Heart left ventricle (tissue), 16 donors: Measurements from ENCODE around the gene STK17A. TPM values are rescaled to one million over a fixed set of nuclear protein-coding genes. Genes with fewer than 3 reads are reported as not detected.
A peak's percentile ranks its signal among the peaks of the same experiment; 100 is the strongest.

Experiments
- ATAC-seq, 4 donors: fragments of 200-7000 bp; cut with Tn5 transposase; one replicate each; pipeline ENCODE4 v1.9.1; 2020 to 2022; ENCODE audit warnings: moderate library complexity in 4 of 4, mild to moderate bottlenecking in 3 of 4, moderate number of reproducible peaks in 1 of 4
- DNase-seq, 5 donors: peaks; one replicate each; pipeline ENCODE4 v3.0.0-alpha.2; 2020
- H3K27ac ChIP-seq, 12 donors: fragments of 200-600 bp; sonication (generic) in 4 of 12; one replicate each; pipeline versions ENCODE4 v1.5.0 to v1.8.0; 2016 to 2022; ENCODE audit warnings: mild to moderate bottlenecking in 2 of 12
- H3K27me3 ChIP-seq, 9 donors: fragments of 200-600 bp; sonication (generic) in 2 of 9; one replicate each; pipeline versions ENCODE4 v1.5.1 to v1.8.0; 2016 to 2022; ENCODE audit warnings: mild to moderate bottlenecking in 3 of 9
- H3K36me3 ChIP-seq, 9 donors: fragments of 200-600 bp; sonication (generic) in 2 of 9; one replicate each; pipeline versions ENCODE4 v1.5.0 to v1.8.0; 2018 to 2022; ENCODE audit warnings: mild to moderate bottlenecking in 2 of 9
- H3K4me1 ChIP-seq, 12 donors: fragments of 200-600 bp; sonication (generic) in 4 of 12; one replicate each; pipeline versions ENCODE4 v1.5.0 to v1.8.0; 2016 to 2022; ENCODE audit warnings: mild to moderate bottlenecking in 3 of 12
- H3K4me3 ChIP-seq, 12 donors: fragments of 200-600 bp; sonication (generic) in 4 of 12; one replicate each; pipeline versions ENCODE4 v1.5.0 to v1.8.0; 2017 to 2022; ENCODE audit warnings: mild to moderate bottlenecking in 9 of 12, moderate library complexity in 4 of 12
- H3K9me3 ChIP-seq, 12 donors: fragments of 200-600 bp; sonication (generic) in 4 of 12; one replicate each; pipeline versions ENCODE4 v1.5.0 to v1.8.0; 2016 to 2022; ENCODE audit warnings: mild to moderate bottlenecking in 1 of 12
- CTCF ChIP-seq, 12 donors: fragments of 200-600 bp; sonication (generic) in 4 of 12; IDR thresholded peaks; one replicate each; pipeline versions ENCODE4 v1.5.0 to v1.8.0; 2018 to 2022; ENCODE audit warnings: antibody characterized with exemption in 12 of 12, mild to moderate bottlenecking in 5 of 12
- POLR2A ChIP-seq, 2 donors: fragments of 450-650 bp; IDR thresholded peaks; one replicate each; pipeline ENCODE4 v1.6.1; 2017; ENCODE audit warnings: antibody characterized with exemption in 2 of 2, mild to moderate bottlenecking in 2 of 2, moderate library complexity in 2 of 2
- WGBS, 4 donors: extraction: QIAGEN DNeasy Blood & Tissue Kit in 2 of 4; methylation state at CpG; one replicate each; pipeline versions ENCODE4 v1.1.5 to v1.1.7; 2013 to 2018; 5-methylcytosine and 5-hydroxymethylcytosine counted together
- intact Hi-C, 10 donors: fragments of 100-400 bp; cut with DNase I; formaldehyde crosslinking; loops; one replicate each; pipeline versions ENCODE4 v1.11.1 to v1.14.2; 2022
- long read RNA-seq, 3 donors: library from polyadenylated mRNA; unstranded; transcript quantifications; one replicate each; pipeline ENCODE4 v2.0.0, GENCODE V29; 2020 to 2021
- polyA plus RNA-seq, 2 donors: library from polyadenylated mRNA; stranded (reverse); fragments of 200-250 nt; gene quantifications; one replicate each; pipeline ENCODE4 v1.2.3, GENCODE V29; 2013
- total RNA-seq, 9 donors: library from RNA; depleted of rRNA in 2 of 9; stranded (reverse); fragments of >200 nt in 2 of 9; fragmentation: NEBNext Ultra II Directional in 3 of 9; extraction: Animal tissue kit (Norgen Biotek cat#: 25700) in 3 of 9; gene quantifications; one replicate each; pipeline versions ENCODE4 v1.1.0 to v1.2.4, GENCODE V29; 2016 to 2023
- donor health status: ischemic (EF 13 %, LVEDD 7.1; RV severe dilation, severe dysfunction).
- donor health status: healthy with polysubstance abuse.
- donor health status: DM: no; HTN: yes; CAD: no.
- donor health status: DM: no; HTN: no; CAD: no.
- donor health status: ischemic (EF 25% LVEDD 6.9; RV normal size, moderate dysfunction).
- donor health status: ischemic (EF 25% LVEDD 5.7; RV mildly dilated, moderate dysfunction).
- donor health status: healthy.
- donor health status: DM: yes; HTN: yes; CAD: no.
- donor health status: ischemic (EF 35%, LVEDD 5.7; RV mildly dilated, moderate dysfunction).
- donor health status: nonischemic (EF 11% LVEDD 7.7; RV severe dilation, severe dysfunction).
- donor health status: DM: yes; HTN: yes; CAD: no.
- donor health status: PGD.
- donor health status: ischemic (EF 29% LVEDD 5.4; RV normal size, mild dysfunction).
- donor health status: nonischemic (EF 23%, LVEDD 6.1; RV moderate dilation, normal function).

The STK17A gene
- 10 to 100 TPM; 18.7 to 43.9 (median 26.6) TPM for total RNA-seq
- 10 to 100 TPM; 11.9 to 17.8 TPM for polyA plus RNA-seq
- long read RNA-seq, donor 1, transcript STK17A-201 (7 exons, 3,368 nt) = major isoform, 55 of 66 reads
- long read RNA-seq, donor 1, partial matches to known transcripts = 1 of 66 reads
- long read RNA-seq, donor 1, other reads (novel, unspliced or antisense) = 10 of 66 reads
- long read RNA-seq, donor 2, transcript STK17A-201 (7 exons, 3,368 nt) = major isoform, 13 of 14 reads
- long read RNA-seq, donor 2, partial matches to known transcripts = 1 of 14 reads
- long read RNA-seq, donor 2, other reads (novel, unspliced or antisense) = 0 of 14 reads
- long read RNA-seq, donor 3, transcript STK17A-201 (7 exons, 3,368 nt) = major isoform, 61 of 76 reads
- long read RNA-seq, donor 3, partial matches to known transcripts = 6 of 76 reads
- long read RNA-seq, donor 3, other reads (novel, unspliced or antisense) = 9 of 76 reads

- H3K27ac ChIP-seq = peak within 1 kb of the TSS; percentile 67 to 99 (median 93)
- H3K36me3 ChIP-seq = no peaks in the 10 kb centered on the region
- H3K9me3 ChIP-seq = no peaks in the 10 kb centered on the region
- H3K27me3 ChIP-seq = peaks cover 0 to 11% (median 0%) of the 10 kb centered on the region in 9 donors
- DNase-seq (peak; percentile 92 to 96 (median 92)), ATAC-seq (peak; percentile 92 to 99 (median 94))
- peaks cover 0 to 34% (median 16%) of the 10 kb centered on the region in 12 donors for H3K4me1 ChIP-seq
- WGBS, 4 donors = 1 to 3% (median 1%) methylated on average over 12 to 83 of the region's 83 CpGs
- H3K4me3 ChIP-seq = peak within 1 kb of the TSS; percentile 79 to 100 (median 92)
- TF ChIP-seq POLR2A (IDR thresholded peaks at IDR 0.05) (peak in 1 of 2 donors; percentile 92), CTCF (IDR thresholded peaks at IDR 0.05) (peak; percentile 90 to 99 (median 94))
- intact Hi-C loops = loop anchor here (1.0 to 10.0 kb wide), 20 partner anchors 45 to 372 kb away; partner anchors contain the start of gene COA1 (in 2 of the 10)
Measured at GRCh38 chr7:43582503-43583423, at the start of gene STK17A. Gene STK17A, plus strand, starts transcription at chr7:43583108. Its CDS starts 136 bp downstream, at chr7:43583244.

DNA sequence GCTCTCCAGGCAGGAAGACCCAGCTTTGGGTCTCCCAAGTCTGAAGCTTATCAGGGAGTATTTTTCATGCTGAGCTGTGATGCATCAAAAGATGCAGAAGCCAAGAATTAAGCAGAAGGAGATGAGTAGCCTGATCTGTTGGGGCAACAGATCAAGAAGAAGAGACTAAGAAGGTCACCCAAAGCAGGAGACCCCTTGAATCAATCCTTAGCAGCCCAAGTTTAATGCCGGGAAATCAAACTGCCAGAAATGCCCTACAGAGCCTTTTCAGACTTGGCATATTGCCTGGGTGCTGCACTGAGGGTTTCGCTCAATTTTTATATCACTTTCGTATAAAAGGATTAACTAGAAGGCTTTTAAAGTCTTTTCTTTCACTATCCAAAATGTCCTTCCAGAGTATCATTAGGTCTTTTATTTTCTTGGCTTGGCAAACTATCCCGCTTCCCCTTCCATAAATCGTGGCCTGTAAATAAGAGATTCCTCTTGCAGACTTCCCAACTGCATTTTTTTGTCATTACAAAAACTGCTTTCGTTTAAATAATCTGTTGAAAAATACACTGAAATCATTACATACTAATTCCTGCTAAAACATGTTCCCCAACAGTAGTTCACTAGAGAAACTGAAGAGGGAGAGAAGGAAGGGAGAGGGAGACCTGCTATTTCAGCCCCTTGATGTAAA, 49.0 kb upstream of the STK17A start:
- H3K27me3 ChIP-seq = peaks cover 0 to 4% (median 0%) of the 10 kb centered on the region in 9 donors
- H3K9me3 ChIP-seq = no peaks in the 10 kb centered on the region
- 62 to 73% (median 67%) methylated on average over 6 of the region's 6 CpGs for WGBS, 4 donors
- H3K27ac ChIP-seq = peak overlapping the region in 1 of 12 donors; percentile 3
- no peak for ATAC-seq
- TF ChIP-seq CTCF (IDR thresholded peaks at IDR 0.05) = no peak
- no peak for DNase-seq
- H3K36me3 ChIP-seq = no peaks in the 10 kb centered on the region
- intact Hi-C loops = no loop called here
- H3K4me1 ChIP-seq = peaks cover 0 to 24% (median 2%) of the 10 kb centered on the region in 12 donors
- no peak overlapping the region for H3K4me3 ChIP-seq

DNA sequence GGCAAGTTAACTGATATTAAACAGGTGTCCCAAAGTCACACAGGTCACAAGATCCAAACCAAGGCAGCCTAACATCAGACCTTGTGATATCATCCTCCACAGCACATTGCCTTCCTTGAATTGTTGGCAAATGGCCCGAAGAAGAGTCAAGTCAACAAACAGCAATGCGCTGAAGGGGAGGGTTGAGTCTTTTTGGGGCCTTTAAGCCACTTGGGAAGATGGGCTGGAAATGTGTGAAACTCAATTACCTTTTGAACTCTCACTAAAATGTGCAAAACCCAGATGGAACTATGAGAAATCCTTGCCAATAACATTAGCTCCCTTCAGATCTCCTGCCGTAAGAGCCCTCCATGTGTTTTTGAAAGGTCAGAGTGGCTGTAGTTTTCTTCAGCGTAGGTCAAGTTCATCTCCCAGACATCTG, 47.9 kb upstream of the STK17A start:
- intact Hi-C loops = no loop called here
- H3K27me3 ChIP-seq = peaks cover 0 to 4% (median 0%) of the 10 kb centered on the region in 9 donors
- ATAC-seq (no peak), DNase-seq (no peak)
- peak overlapping the region in 1 of 12 donors; percentile 47 for H3K27ac ChIP-seq
- no peaks in the 10 kb centered on the region for H3K9me3 ChIP-seq
- no peak overlapping the region for H3K4me3 ChIP-seq
- H3K4me1 ChIP-seq = peaks cover 0 to 24% (median 2%) of the 10 kb centered on the region in 12 donors
- WGBS, 4 donors = 79 to 88% (median 83%) methylated on average over 4 of the region's 4 CpGs
- no peaks in the 10 kb centered on the region for H3K36me3 ChIP-seq
- TF ChIP-seq CTCF (IDR thresholded peaks at IDR 0.05) (no peak), POLR2A (IDR thresholded peaks at IDR 0.05) (no peak)
